Stimulated activated CD4-positive, alpha-beta T cell treated with anti-CD3 and anti-CD28 coated beads, Interleukin-2, amount 100 ng/mL, for 4 hours (primary cell): ENCODE measurements around the gene TAL1.

Experiments used
- DNase-seq: peaks from one replicate; pipeline ENCODE4 v3.0.0-alpha.2; 2020; ENCODE audit warnings: low read depth

The TAL1 gene

DNA sequence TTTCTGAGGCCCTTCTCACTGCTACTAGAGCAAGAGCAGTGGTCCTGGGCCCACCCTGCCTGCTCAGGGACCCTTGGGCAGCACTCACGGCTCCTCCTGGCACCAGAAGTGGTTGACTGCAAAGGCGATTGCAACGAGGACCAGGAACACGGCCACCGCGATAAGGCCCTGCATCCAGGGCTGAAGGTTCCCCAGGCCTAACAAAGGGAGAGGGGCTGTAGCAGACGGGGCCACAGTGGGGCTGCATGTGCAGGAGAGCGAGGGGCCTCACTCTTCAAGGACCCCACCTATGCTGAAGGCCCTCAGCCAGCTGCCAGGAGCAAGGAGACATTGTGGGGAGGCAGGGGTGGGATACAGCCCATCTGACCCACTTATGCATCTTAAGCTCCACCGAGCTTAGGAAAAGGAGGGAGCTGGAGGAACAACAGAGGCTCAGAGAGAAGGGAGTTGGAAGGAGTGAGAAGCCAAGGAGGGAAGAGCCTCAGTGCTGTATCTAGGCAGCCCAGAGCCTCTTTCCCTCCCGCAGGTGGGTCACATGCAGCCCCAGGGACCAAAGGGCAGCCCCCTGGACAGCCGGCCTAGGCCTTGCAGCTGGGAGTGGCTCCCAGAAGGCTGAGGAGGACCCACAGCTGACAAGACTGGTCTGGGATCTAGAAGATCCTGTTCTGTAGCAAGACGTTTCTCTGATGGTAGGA is 44.6 kb downstream of the TAL1 start:
- DNase-seq = no peak

- no peak for DNase-seq
Observed at GRCh38 chr1:47186267-47187185, 45.5 kb downstream of the TAL1 start.

DNA sequence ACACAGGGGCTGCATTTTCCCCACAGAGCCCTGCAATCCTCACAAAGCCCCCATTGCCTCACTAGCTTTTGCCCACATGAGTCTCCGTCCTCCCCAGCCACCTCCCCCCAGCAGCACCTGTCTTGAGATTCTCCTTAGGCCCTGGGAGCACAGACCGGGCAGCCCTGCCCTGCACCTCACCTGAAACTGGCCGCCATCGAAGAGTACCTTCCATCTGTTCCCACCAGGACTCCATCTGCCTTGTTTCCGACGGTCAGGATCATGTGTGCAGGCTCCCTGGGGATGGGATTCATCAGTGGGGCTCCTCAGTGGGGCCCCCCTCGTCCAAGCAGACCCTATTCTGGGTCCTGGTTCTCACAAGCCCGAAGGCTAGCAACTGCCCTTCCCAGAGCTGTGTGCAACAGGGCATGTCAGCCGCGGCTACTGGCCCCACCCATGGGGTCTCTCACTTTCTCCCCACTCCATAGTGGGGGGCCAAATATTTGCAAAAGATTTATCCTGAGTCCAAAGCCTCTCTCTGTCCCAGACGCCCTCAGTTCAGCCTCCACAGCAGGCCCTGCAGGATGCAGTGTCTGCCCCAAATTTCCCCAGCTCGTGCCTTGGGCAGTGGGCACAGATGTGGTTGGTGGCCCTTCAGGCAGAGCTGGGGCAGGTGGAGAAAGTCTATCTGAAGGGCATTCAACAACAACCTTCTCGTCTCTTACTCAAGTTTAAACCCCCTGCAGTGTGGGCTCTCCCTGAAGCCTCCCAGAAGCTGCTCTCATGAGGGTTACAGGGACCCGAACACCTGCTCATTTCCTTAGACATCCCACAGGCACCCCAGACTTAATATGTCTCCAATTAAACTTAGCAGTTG is 47.0 kb downstream of the TAL1 start:
- DNase-seq = no peak

GRCh38 chr1:47184090-47184821 is 47.8 kb downstream of the TAL1 start:
- no peak for DNase-seq

DNA sequence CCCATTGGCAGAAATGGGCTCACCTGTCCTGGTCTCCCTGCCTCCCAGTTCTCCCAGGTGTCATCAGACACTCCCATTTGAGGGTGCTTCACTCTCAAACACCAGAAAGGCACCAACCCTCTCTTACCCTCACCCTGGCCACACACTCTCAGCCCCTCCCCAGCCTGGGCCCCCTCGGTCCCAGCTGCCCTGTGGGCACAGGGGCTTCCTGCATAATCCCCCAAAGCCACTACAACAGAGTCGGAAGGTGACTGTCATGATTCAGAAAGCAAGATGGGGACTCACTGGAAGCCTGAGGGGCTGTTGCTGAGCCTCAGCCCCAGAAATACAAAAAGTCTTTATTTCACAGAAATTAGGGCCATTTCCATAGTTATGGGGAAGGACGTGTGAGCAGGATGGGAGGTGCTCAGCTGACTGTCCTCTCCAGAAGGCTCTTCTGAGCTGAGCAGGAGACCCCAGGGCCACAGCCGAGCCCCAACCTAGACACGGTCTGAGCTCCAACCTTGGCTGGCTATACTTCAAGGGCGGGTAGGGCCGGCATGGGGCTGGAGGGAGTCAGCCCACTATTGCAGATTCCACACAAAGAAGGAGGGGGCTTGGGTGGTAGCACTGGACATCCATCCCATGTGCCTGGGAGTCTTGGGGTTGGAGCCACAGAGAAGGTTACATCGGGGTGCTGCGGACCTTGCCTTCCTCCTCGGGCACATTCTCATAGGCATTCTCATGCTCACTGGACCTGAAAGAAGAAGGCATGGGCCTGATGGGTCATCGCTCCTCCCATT is 48.5 kb downstream of the TAL1 start:
- DNase-seq = no peak

DNA sequence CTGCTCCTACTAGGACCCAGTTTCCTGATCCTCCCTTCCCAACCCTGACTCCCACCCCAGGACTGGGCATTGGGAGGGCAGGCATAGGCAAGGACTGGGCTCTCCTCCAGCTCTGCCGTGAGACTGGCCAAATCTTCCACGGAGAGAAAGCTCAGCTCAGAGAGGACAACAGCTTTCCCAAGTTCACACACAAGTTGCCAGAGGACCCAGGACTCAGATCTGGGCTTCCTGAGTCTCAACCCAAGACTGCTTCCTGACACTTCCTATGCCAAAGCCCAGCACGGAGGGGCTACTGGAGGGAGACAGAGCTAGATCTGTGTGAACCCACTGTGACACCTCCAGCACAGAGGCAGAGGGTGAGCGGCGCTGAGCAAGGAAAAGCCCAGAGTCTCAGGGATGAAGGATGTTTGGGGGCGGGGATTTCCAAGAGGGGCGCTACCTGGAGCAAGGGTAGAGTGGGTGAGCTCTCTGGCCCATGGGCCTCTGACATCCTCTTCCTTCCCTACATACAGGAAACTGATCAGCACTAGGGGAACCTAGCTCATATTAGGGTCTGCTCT is 49.3 kb downstream of the TAL1 start:
- DNase-seq = no peak

GRCh38 chr1:47181955-47182675 is 49.9 kb downstream of the TAL1 start:
- no peak for DNase-seq

- DNase-seq = no peak
Observed at GRCh38 chr1:47181095-47181954, 50.7 kb downstream of the TAL1 start.

DNA sequence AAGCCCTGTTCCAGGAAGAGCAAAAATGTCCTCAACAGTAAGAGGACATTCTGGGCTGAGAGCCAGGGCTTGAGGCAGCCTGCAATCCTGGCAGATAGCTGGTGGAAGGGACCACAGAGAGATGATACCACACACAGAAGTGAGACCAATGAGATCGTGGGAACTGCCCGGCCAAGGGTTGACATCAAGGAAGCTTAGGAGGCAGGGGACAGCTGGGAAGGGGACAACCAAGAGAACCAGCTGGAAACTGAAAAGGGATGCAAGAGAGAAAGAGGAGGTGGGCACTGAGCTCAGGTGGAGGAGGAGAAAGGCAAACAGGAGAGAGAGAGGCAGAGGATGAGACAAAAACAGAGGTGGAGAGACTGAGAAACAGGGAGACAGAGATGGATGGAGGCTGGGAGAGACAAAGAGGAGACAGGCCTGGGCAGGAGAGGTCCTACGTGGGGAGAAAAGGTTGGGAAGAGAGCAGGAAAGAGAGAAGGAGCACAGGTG is 51.4 kb downstream of the TAL1 start:
- DNase-seq = no peak

DNA sequence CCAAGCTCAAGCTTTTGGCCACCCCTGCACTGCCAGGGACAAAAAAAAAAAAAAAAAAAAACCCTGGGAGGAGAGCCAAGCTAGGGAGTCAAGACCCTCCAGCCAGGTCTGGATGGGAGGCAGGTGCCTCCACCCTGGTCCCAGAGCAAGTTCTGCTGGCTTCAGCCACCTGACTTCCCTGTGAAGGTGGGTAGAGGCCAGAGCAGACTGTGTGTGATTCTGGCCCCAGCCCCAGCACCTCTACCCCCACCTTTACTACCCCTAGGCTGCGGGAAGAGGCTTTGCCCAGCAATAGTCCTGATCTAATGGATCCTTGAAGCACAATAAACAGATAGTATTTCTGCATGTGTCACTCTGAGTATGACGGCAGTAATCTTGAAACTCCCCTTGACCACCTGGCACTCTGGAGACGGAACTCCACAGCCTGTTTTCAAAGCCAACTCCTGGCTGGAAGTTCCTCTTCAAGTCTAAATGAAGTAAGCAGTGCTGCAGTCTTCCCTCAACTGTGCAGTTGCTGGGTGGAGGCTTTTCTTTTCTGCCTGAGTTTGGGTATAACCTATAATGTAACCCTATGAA is 51.9 kb downstream of the TAL1 start:
- DNase-seq = no peak

GRCh38 chr1:47179017-47179987 is 52.7 kb downstream of the TAL1 start:
- peak; percentile 46 for DNase-seq

DNA sequence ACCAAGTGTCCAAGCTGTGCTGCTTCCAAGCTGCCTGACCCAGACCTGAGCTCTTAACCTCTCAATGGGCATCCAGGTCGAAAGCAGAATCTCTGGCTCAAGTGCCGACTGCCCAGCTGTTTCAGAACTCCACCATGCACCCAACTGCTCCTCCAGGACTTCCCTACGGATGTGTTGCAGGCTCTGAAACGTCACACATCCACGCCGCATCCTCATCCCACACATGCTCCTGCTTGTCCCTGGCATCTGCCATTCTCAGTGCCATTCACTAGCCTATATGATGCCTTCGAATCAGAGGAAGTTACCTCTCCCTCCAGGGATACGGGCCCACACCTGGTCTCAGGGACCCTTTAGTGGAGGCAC is 53.4 kb downstream of the TAL1 start:
- DNase-seq = no peak

- DNase-seq = no peak
Observed at GRCh38 chr1:47178020-47178419, 54.0 kb downstream of the TAL1 start.

- DNase-seq = no peak
Observed at GRCh38 chr1:47175227-47175934, 56.6 kb downstream of the TAL1 start.

DNA sequence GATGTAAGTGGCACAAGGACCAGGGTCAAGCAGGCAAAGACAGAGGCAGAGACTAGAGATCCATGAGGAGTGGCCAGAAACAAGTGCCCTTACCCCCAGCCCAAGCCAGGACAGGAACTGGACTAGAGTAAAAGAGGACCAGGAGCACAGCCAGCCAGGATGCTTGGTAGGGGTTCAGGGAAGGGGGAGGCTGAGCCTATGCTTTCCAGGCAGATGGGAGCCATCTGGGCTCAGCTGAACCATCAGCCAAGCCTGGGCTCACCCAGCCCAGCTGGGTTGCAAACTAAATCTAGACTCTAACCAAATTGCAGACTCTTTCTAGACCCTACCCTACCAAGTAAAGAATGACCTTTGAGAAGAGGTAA is 57.4 kb downstream of the TAL1 start:
- no peak for DNase-seq

GRCh38 chr1:47172782-47173181 is 59.2 kb downstream of the TAL1 start:
- DNase-seq = no peak
